ENCODE data around the gene LRBA.

DNA sequence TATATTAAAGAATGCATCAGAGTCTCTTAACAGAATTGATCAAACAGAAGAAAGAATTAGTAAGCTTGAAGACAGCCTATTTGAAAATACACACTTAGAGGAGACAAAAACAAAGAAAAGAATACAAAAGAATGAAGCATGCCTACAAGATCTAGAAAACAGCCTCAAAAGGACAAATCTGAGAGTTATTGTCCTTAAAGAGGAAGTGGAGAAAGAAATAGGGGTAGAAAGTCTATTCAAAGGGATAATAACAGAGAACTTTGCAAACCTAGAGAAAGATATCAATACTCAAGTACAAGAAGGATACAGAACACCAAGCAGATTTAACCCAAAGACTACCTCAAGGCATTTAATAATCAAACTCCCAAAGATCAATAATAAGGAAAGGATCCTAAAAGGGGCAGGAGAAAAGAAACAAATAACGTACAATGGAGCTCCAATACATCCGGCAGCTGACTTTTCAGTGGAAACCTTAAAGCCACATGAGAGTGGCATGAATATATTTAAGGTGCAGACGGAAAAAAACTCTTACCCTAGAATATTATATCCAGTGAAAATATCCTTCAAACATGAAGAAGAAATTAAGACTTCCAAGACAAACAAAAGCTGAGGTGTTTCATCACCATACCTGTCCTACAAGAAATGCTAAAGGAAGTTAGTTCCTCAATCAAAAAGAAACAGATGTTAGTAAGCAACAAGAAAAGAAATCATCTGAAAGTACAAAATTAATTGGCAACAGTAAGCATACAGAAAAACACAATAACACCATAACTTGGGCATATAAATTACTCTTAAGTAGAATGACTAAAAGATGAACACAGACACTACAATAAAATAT lies 36.1 kb downstream of the LRBA start:
- no peak for TF ChIP-seq POLR2A (IDR thresholded peaks at IDR 0.05; ENCODE audit: low read depth, low read length)
- TF ChIP-seq POU2F2 (IDR thresholded peaks at IDR 0.05; ENCODE audit: low read depth, low read length), result no peak
- no peak for TF ChIP-seq POLR2AphosphoS5 (IDR thresholded peaks at IDR 0.05; ENCODE audit: low read depth, low read length)

All from GM12891 (cell line).